ENCODE results near the gene GPANK1. TPM values are rescaled to one million over a fixed set of nuclear protein-coding genes. Genes with fewer than 3 reads are reported as not detected.

The GPANK1 gene
- total and polyA plus RNA-seq, 2 of the 4 experiments (the other 2 are of a cell fraction) = 6.1 to 13.8 TPM

DNA sequence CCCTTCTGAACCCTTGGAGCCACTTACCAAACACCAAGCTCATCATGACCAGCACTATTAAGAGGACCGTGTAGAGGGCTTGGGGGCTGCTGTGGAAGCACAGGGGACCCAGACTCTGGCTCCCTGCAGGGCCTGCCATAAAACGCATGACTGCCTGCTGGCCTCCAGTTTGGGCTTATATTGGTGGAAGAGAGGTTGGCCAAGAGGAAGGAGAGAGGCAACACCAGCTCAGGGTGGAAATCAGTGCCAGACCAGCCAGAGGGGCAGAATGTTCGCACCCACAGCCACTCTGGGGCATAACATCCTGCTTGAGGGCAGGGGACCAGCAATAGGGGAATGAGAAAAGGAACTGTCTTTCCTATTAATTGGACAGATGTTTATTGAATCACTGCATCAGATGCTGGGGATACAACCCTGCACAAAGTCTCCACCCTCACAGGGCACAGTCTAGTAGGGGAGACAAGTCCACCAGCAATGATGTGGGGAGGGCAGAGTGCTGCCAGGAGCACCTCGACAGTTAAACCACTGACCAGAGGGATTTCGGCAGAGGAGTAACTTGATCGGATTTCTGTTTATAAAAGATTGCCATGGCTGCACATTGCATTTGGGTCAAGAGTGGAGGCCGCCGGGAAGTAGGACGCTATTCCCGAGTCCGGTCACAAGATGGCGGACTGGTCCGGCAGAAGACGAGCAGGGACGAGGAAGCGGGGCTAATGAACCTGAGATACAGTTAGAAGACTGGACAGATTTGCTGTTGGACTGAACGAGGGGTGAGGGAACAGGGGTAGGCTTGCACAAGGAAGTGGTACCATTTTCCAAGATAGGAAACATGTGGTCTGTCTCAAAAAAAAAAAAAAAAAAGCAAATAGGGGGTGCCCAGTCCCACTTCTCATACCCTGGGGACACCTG, 15.7 kb upstream of the GPANK1 start, which contains the start of gene LY6G5C (continued):
- TF ChIP-seq MAZ (IDR thresholded peaks at IDR 0.05; ENCODE audit: borderline replicate concordance, low read depth, low read length) (0 out of 2 replicates have a peak, but pooled peaks have one; percentile 21), NFE2L2 (IDR thresholded peaks at IDR 0.05; ENCODE audit: low read depth, low read length) (no peak), CEBPB (IDR thresholded peaks at IDR 0.05; ENCODE audit: low read depth, low read length) (peak; percentile 36; the same call in 1 of the 2 replicates), MAFK (IDR thresholded peaks at IDR 0.05; ENCODE audit: low read depth, low read length) (peak; percentile 29; the same call in 1 of the 2 replicates)

DNA sequence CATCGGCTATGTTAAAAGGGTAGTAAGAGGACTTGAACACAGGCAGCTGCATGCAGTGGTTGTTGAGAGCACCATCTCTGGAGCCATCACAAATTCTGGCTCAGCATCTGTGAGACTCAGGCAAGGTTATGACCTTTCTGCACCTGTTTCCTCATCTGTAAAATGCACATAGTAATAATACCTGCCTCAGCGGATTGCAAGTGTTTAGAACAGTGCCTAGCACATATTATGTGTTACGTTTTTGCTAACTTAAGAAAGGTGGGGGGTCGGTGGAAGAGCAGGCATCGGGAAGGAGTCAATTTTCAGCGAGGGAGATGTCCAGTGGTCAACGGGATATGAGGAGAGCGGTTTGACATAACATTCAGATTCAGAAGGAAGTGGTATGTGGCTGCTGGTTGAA, 13.2 kb upstream of the GPANK1 start:
- no peak overlapping the region for H2AK5ac ChIP-seq (ENCODE audit: low read depth, low read length)
- H2BK20ac ChIP-seq (ENCODE audit: low read depth, low read length) = no peak overlapping the region
- no peak overlapping the region for H2BK15ac ChIP-seq (ENCODE audit: low read depth, low read length)
- no peak overlapping the region for H3K23ac ChIP-seq (ENCODE audit: low read depth, low read length)
- H3K4me2 ChIP-seq (ENCODE audit: low read depth, low read length) = no peak overlapping the region
- H3K4me3 ChIP-seq (ENCODE audit: insufficient read depth, low read depth, low read length) = no peak overlapping the region
- intact Hi-C loops (cut with micrococcal nuclease) (no loop called here), in situ Hi-C loops (cut with MboI; ENCODE audit: low sequenced_read_pairs) (no loop called here), dilution Hi-C loops (cut with HindIII; ENCODE audit: low sequenced_read_pairs, unreplicated experiment) (no loop called here)
- H3K79me1 ChIP-seq (ENCODE audit: low read depth in 1 of 2, low read length in 2 of 2) = no peaks in the 10 kb centered on the region
- H4K5ac ChIP-seq (ENCODE audit: low read depth, low read length) = no peak overlapping the region
- H3K27me3 ChIP-seq (ENCODE audit: control insufficient read depth, insufficient read depth, low read length) = no peaks in the 10 kb centered on the region
- no peak overlapping the region for H3K27ac ChIP-seq (ENCODE audit: insufficient read depth, low read length)
- no peak overlapping the region for H2BK5ac ChIP-seq (ENCODE audit: low read depth, low read length, poor library complexity, severe bottlenecking)
- H3K56ac ChIP-seq (ENCODE audit: extremely low read depth, insufficient read depth, low read length) = no peak overlapping the region
- no peak overlapping the region for H3K18ac ChIP-seq (ENCODE audit: low read depth, low read length)
- H2AK9ac ChIP-seq (replicated peaks; ENCODE audit: low read depth, low read length, poor library complexity) = no peak overlapping the region
- ChIA-PET POLR2A (ENCODE audit: unreplicated experiment) (no interaction called here), CTCF (no interaction called here)
- BruUV-seq (replicated peaks) = no TSS peak
- H2AFZ ChIP-seq (replicated peaks; ENCODE audit: low read length, poor library complexity) = no peak overlapping the region
- H3K14ac ChIP-seq (replicated peaks; ENCODE audit: low read depth, low read length) = no peak overlapping the region
- H3K9me3 ChIP-seq (ENCODE audit: control insufficient read depth, insufficient read depth, low read length) = no peaks in the 10 kb centered on the region
- H3K36me3 ChIP-seq (ENCODE audit: control insufficient read depth, insufficient read depth, low read length) = peaks cover 8% of the 10 kb centered on the region; the same call in 1 of the 2 replicates
- DNase-seq (no peak), ATAC-seq (ENCODE audit: low read depth) (no peak)
- no peak overlapping the region for H3K9ac ChIP-seq (ENCODE audit: low read depth, low read length)
- H4K8ac ChIP-seq (ENCODE audit: low read depth in 2 of 2, low read length in 2 of 2) = no peak overlapping the region
- peaks cover 9% of the 10 kb centered on the region for H3K4me1 ChIP-seq (ENCODE audit: control insufficient read depth, insufficient read depth, low read length)
- H3K9me1 ChIP-seq (ENCODE audit: insufficient read depth, low read length) = no peaks in the 10 kb centered on the region
- 68% methylated on average over 5 of the region's 8 CpGs; no CpG with 5 or more reads in 1 of the 2 experiments for WGBS, 2 experiments (ENCODE audit: extremely low coverage in 2 of 2, insufficient read length in 1 of 2)
- H2BK120ac ChIP-seq (ENCODE audit: low read depth, low read length) = no peak overlapping the region
- no peak overlapping the region for H3K4ac ChIP-seq (ENCODE audit: low read depth, low read length)
- no peak overlapping the region for H4K91ac ChIP-seq (ENCODE audit: insufficient read depth, low read depth, low read length)
- H4K20me1 ChIP-seq (ENCODE audit: insufficient read depth, low read length) = no peaks in the 10 kb centered on the region
- TF ChIP-seq, protein P1, sequence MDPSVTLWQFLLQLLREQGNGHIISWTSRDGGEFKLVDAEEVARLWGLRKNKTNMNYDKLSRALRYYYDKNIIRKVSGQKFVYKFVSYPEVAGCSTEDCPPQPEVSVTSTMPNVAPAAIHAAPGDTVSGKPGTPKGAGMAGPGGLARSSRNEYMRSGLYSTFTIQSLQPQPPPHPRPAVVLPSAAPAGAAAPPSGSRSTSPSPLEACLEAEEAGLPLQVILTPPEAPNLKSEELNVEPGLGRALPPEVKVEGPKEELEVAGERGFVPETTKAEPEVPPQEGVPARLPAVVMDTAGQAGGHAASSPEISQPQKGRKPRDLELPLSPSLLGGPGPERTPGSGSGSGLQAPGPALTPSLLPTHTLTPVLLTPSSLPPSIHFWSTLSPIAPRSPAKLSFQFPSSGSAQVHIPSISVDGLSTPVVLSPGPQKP (IDR thresholded peaks at IDR 0.05; ENCODE audit: borderline replicate concordance, low read depth, low read length) = no peak
- no peak for TF ChIP-seq POLR2A (IDR thresholded peaks at IDR 0.05; ENCODE audit: low read depth, low read length)
- TF ChIP-seq MAZ (IDR thresholded peaks at IDR 0.05; ENCODE audit: borderline replicate concordance, low read depth, low read length) = no peak
- TF ChIP-seq MAFK (IDR thresholded peaks at IDR 0.05; ENCODE audit: low read depth, low read length) = no peak
- TF ChIP-seq NFE2L2 (IDR thresholded peaks at IDR 0.05; ENCODE audit: low read depth, low read length) = no peak
- TF ChIP-seq SMC3 (IDR thresholded peaks at IDR 0.05; ENCODE audit: low read depth, low read length) = no peak
- TF ChIP-seq, protein P2, sequence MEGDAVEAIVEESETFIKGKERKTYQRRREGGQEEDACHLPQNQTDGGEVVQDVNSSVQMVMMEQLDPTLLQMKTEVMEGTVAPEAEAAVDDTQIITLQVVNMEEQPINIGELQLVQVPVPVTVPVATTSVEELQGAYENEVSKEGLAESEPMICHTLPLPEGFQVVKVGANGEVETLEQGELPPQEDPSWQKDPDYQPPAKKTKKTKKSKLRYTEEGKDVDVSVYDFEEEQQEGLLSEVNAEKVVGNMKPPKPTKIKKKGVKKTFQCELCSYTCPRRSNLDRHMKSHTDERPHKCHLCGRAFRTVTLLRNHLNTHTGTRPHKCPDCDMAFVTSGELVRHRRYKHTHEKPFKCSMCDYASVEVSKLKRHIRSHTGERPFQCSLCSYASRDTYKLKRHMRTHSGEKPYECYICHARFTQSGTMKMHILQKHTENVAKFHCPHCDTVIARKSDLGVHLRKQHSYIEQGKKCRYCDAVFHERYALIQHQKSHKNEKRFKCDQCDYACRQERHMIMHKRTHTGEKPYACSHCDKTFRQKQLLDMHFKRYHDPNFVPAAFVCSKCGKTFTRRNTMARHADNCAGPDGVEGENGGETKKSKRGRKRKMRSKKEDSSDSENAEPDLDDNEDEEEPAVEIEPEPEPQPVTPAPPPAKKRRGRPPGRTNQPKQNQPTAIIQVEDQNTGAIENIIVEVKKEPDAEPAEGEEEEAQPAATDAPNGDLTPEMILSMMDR (conservative IDR thresholded peaks at IDR 0.05; ENCODE audit: low read depth, low read length) = no peak
- no peak for TF ChIP-seq RFX5 (IDR thresholded peaks at IDR 0.05; ENCODE audit: low read depth, low read length)
- no peak for TF ChIP-seq RAD21 (IDR thresholded peaks at IDR 0.05; ENCODE audit: low read length)
- no peak for TF ChIP-seq BHLHE40 (IDR thresholded peaks at IDR 0.05; ENCODE audit: low read depth, low read length)

All from IMR-90 (cell line).